K562 (cell line): ENCODE results near the gene SMOC2. TPM values are rescaled to one million over a fixed set of nuclear protein-coding genes. Genes with fewer than 3 reads are reported as not detected.

Source experiments
- ATAC-seq: fragments of 200-7000 bp; cut with Tn5 transposase; 3 replicates; pipeline ENCODE4 v1.9.1; 2020; ENCODE audit warnings: moderate library complexity
- BruUV-seq: library from RNA; stranded (reverse); fragments of 400-500 nt; replicated peaks from 2 replicates; lab custom pipeline; 2021; lab: Mats Ljungman, UMichigan
- CTCF ChIA-PET: fragments of 300-600 bp; formaldehyde crosslinking; extraction: SDS; loops from one replicate; lab custom pipeline; 2021; ENCODE audit warnings: low intra/inter-chr PET ratio; lab: Yijun Ruan, JAX
- POLR2A ChIA-PET: fragments of 300-600, 350-650 bp; sonication (Branson Sonifier 250); formaldehyde crosslinking; extraction: SDS; loops from one replicate; lab custom pipeline; 2021; ENCODE audit warnings: antibody characterized with exemption, inconsistent platforms; lab: Yijun Ruan, JAX
- DNase-seq, 4 experiments: peaks; one replicate each; pipeline versions ENCODE4 v3.0.0 to v3.0.0-alpha.2; 2011 to 2018; ENCODE audit warnings: low spot score in 3 of 4, mixed read lengths in 3 of 4; ENCODE audit errors: extremely low read depth in 1 of 4
- FAIRE-seq: peaks from 2 replicates; lab custom pipeline; 2011; peaks lifted over from hg19 to GRCh38; lab: Jason Lieb, UNC
- H2AFZ ChIP-seq: 2 replicates; pipeline ENCODE4 v1.6.0; 2011; ENCODE audit warnings: low read depth, low read length, control low read depth, inconsistent platforms
- H3K27ac ChIP-seq: fragments of 200-600 bp; 3 replicates; pipeline ENCODE4 v1.8.0; 2011; ENCODE audit warnings: low read depth, mild to moderate bottlenecking, control low read depth, inconsistent platforms, low read length, moderate library complexity, mixed read lengths; ENCODE audit errors: extremely low read depth
- H3K27me3 ChIP-seq, 2 experiments: fragments of 300-600 bp in 1 of 2; 2 replicates in 1 of 2; 3 replicates in 1 of 2; pipeline versions ENCODE4 v1.6.0 to v1.8.0; 2011; ENCODE audit warnings: inconsistent platforms in 2 of 2, low read length in 2 of 2, mild to moderate bottlenecking in 1 of 2, mixed read lengths in 1 of 2, moderate library complexity in 1 of 2; ENCODE audit not compliant: control insufficient read depth in 2 of 2, insufficient read depth in 2 of 2
- H3K36me3 ChIP-seq: fragments of 300-600 bp; 3 replicates; pipeline ENCODE4 v1.8.0; 2011; ENCODE audit warnings: mild to moderate bottlenecking, low read length, inconsistent platforms; ENCODE audit not compliant: control insufficient read depth, insufficient read depth
- H3K4me1 ChIP-seq, 2 experiments: fragments of 200-600 bp in 1 of 2; replicated peaks in 1 of 2; 2 replicates in 1 of 2; 3 replicates in 1 of 2; pipeline versions ENCODE4 v1.5.1 to v1.8.0; 2011; ENCODE audit warnings: inconsistent platforms in 2 of 2, low read length in 2 of 2, mild to moderate bottlenecking in 1 of 2, mixed read lengths in 1 of 2, moderate library complexity in 1 of 2; ENCODE audit not compliant: control insufficient read depth in 2 of 2, insufficient read depth in 2 of 2
- H3K4me2 ChIP-seq: 2 replicates; pipeline ENCODE4 v1.6.1; 2011; ENCODE audit warnings: low read length, control low read depth, inconsistent platforms, mixed read lengths; ENCODE audit not compliant: insufficient read depth
- H3K4me3 ChIP-seq: fragments of 200-600 bp; sonication (generic), shearing (Covaris generic); 2 replicates; pipeline ENCODE4 v1.5.1; 2016; ENCODE audit warnings: control low read depth, inconsistent platforms
- H3K79me2 ChIP-seq: fragments of 200-600 bp; 3 replicates; pipeline ENCODE4 v1.8.0; 2011; ENCODE audit warnings: low read length, inconsistent platforms; ENCODE audit not compliant: control insufficient read depth, insufficient read depth
- H3K9ac ChIP-seq, 2 experiments: 2 replicates each; pipeline versions ENCODE4 v1.6.0 to v1.6.1; 2011; ENCODE audit warnings: low read depth in 2 of 2, low read length in 2 of 2, control low read depth in 1 of 2, inconsistent platforms in 1 of 2, mild to moderate bottlenecking in 1 of 2, mixed read lengths in 1 of 2; ENCODE audit not compliant: insufficient read depth in 1 of 2
- H3K9me1 ChIP-seq: one replicate; pipeline ENCODE4 v1.6.0; 2011; ENCODE audit warnings: inconsistent platforms, mild to moderate bottlenecking, low read length, moderate library complexity; ENCODE audit not compliant: control insufficient read depth, insufficient read depth
- H3K9me3 ChIP-seq: replicated peaks from 2 replicates; pipeline ENCODE4 v1.5.1; 2011; ENCODE audit warnings: low read depth, low read length, inconsistent platforms; ENCODE audit not compliant: control insufficient read depth, insufficient read depth
- H4K20me1 ChIP-seq: replicated peaks from 2 replicates; pipeline ENCODE4 v1.6.1; 2011; ENCODE audit warnings: low read length, inconsistent platforms, mixed read lengths; ENCODE audit not compliant: control insufficient read depth, insufficient read depth
- ELF1 ChIP-seq: fragments of 200-800 bp; sonication (Bioruptor generic); IDR thresholded peaks from 2 replicates; pipeline ENCODE4 v1.6.1; 2016; ENCODE audit warnings: missing genetic modification characterization, missing compliant biosample characterization
- HDAC1 ChIP-seq, 2 experiments: fragments of 450-650 bp; IDR thresholded peaks; 2 replicates each; pipeline ENCODE4 v1.6.1; 2016 to 2017; ENCODE audit warnings: inconsistent platforms in 1 of 2, mild to moderate bottlenecking in 1 of 2, moderate library complexity in 1 of 2
- KDM5B ChIP-seq: fragments of 200-600 bp; sonication (generic); IDR thresholded peaks from 2 replicates; pipeline ENCODE4 v1.6.1; 2012; ENCODE audit warnings: low read depth, mild to moderate bottlenecking, moderate library complexity, low read length, control low read depth, inconsistent platforms; ENCODE audit not compliant: insufficient replicate concordance
- NEUROD1 ChIP-seq: fragments of 150-350 bp; IDR thresholded peaks from 2 replicates; pipeline ENCODE4 v1.6.1; 2014; ENCODE audit warnings: borderline replicate concordance, low read length, low read depth; ENCODE audit not compliant: partially characterized antibody
- NR4A1 ChIP-seq, 2 experiments: fragments of 250-450 bp in 1 of 2; fragments of 450-650 bp in 1 of 2; sonication (Bioruptor Pico) in 1 of 2; IDR thresholded peaks; 2 replicates each; pipeline versions ENCODE4 v1.4.0 to v1.6.1; 2016 to 2020; ENCODE audit warnings: mild to moderate bottlenecking in 2 of 2, missing compliant biosample characterization in 1 of 2, missing genetic modification characterization in 1 of 2, moderate library complexity in 1 of 2
- PHF21A ChIP-seq: fragments of 450-650 bp; IDR thresholded peaks from 2 replicates; pipeline ENCODE4 v1.6.1; 2017; ENCODE audit warnings: low read depth, borderline replicate concordance
- PHTF2 ChIP-seq: fragments of 250-450 bp; sonication (Bioruptor Pico); IDR thresholded peaks from 2 replicates; pipeline ENCODE4 v1.5.0; 2021; ENCODE audit warnings: mild to moderate bottlenecking
- PTBP1 ChIP-seq: fragments of 200-400 bp; formaldehyde crosslinking; IDR thresholded peaks from 2 replicates; pipeline ENCODE4 v1.6.1; 2017; ENCODE audit warnings: low read depth, low read length
- SRSF1 ChIP-seq: fragments of 200-400 bp; formaldehyde crosslinking; IDR thresholded peaks from 2 replicates; pipeline ENCODE4 v1.6.1; 2017; ENCODE audit warnings: mild to moderate bottlenecking, low read depth, low read length, moderate library complexity
- TCF3 ChIP-seq: sonication (generic); formaldehyde crosslinking; IDR thresholded peaks from 2 replicates; pipeline ENCODE4 v1.4.0; 2020; ENCODE audit warnings: mild to moderate bottlenecking, missing genetic modification reagents
- ZBTB43 ChIP-seq: sonication (generic); formaldehyde crosslinking; IDR thresholded peaks from 2 replicates; pipeline ENCODE4 v1.8.0; 2023; ENCODE audit warnings: mild to moderate bottlenecking, missing genetic modification reagents
- WGBS: fragments of 100-300 bp; shearing (Covaris generic); methylation state at CpG from one replicate; pipeline ENCODE4 v1.1.6; 2016; ENCODE audit warnings: low coverage, mixed read lengths; ENCODE audit not compliant: insufficient coverage; ENCODE audit errors: missing lambda C conversion rate; 5-methylcytosine and 5-hydroxymethylcytosine counted together
- in situ Hi-C: fragments of 300-500 bp; cut with MboI; formaldehyde crosslinking; loops from 4 replicates; pipeline ENCODE4 v1.15.0; 2018; ENCODE audit warnings: inconsistent platforms, mixed read lengths
- intact Hi-C: fragments of 100-400 bp; cut with micrococcal nuclease; formaldehyde crosslinking; loops from 2 replicates; pipeline ENCODE4 v1.14.2; 2022
- polyA plus RNA-seq, 8 experiments: library from polyadenylated mRNA; depleted of rRNA in 4 of 8; stranded (reverse) in 5 of 8; unstranded in 3 of 8; fragments of >200 nt; fragmentation: Nextera tagmentation in 2 of 8; fragmentation: Illumina TruSeq in 1 of 8; extraction: Ambion mirVana in 2 of 8; extraction: Trizol in 1 of 8; gene quantifications; 2 replicates each; pipeline versions ENCODE4 v1.2.1 to v1.2.3, GENCODE V29; 2011 to 2014; ENCODE audit warnings: inconsistent platforms in 1 of 8, missing spikeins in 1 of 8
- total RNA-seq, 7 experiments: library from RNA; depleted of rRNA in 6 of 7; stranded (reverse); fragments of >200 nt in 6 of 7; fragmentation: Illumina TruSeq in 2 of 7; extraction: Trizol in 2 of 7; gene quantifications; 2 replicates each; pipeline versions ENCODE4 v1.2.1 to v1.2.3, GENCODE V29; 2011 to 2021; ENCODE audit warnings: low replicate concordance in 1 of 7
- TF ChIP-seq, protein P1 (sequence below): sonication (generic); formaldehyde crosslinking; IDR thresholded peaks from 2 replicates; pipeline ENCODE4 v1.8.0; 2022; ENCODE audit warnings: missing genetic modification reagents, mild to moderate bottlenecking, borderline replicate concordance

The SMOC2 gene
- total and polyA plus RNA-seq, 9 of the 15 experiments (the other 6 are each of a cell fraction or from before 2014, with no cell fraction given): 0.45 to 2.3 (median 1.1) TPM

- no peaks in the 10 kb centered on the region for H3K79me2 ChIP-seq
- H3K9ac ChIP-seq: no peak overlapping the region
- intact Hi-C loops: no loop called here
Observed at GRCh38 chr6:168706471-168707177, 265.6 kb downstream of the SMOC2 start.

More at GRCh38 chr6:168706471-168707177, 265.6 kb downstream of the SMOC2 start:
- no peak for FAIRE-seq
- TF ChIP-seq TCF3: no peak
- no peak for TF ChIP-seq HDAC1 (IDR thresholded peaks at IDR 0.05)
- no peak for TF ChIP-seq PHF21A
- no peak for TF ChIP-seq NEUROD1
- no peak for TF ChIP-seq KDM5B
- no peak for TF ChIP-seq SRSF1
- no peak for TF ChIP-seq PHTF2 (CRISPR knock-in tag)
- TF ChIP-seq PTBP1: no peak
- TF ChIP-seq, protein P1, sequence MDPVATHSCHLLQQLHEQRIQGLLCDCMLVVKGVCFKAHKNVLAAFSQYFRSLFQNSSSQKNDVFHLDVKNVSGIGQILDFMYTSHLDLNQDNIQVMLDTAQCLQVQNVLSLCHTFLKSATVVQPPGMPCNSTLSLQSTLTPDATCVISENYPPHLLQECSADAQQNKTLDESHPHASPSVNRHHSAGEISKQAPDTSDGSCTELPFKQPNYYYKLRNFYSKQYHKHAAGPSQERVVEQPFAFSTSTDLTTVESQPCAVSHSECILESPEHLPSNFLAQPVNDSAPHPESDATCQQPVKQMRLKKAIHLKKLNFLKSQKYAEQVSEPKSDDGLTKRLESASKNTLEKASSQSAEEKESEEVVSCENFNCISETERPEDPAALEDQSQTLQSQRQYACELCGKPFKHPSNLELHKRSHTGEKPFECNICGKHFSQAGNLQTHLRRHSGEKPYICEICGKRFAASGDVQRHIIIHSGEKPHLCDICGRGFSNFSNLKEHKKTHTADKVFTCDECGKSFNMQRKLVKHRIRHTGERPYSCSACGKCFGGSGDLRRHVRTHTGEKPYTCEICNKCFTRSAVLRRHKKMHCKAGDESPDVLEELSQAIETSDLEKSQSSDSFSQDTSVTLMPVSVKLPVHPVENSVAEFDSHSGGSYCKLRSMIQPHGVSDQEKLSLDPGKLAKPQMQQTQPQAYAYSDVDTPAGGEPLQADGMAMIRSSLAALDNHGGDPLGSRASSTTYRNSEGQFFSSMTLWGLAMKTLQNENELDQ (CRISPR knock-in tag): no peak
- no peak for TF ChIP-seq NR4A1 (CRISPR knock-in tag; IDR thresholded peaks at IDR 0.05)
- TF ChIP-seq NR4A1 (tag; IDR thresholded peaks at IDR 0.05): no peak
- no peak for TF ChIP-seq ELF1 (tag)
- no peak for TF ChIP-seq ZBTB43 (CRISPR knock-in tag)
- TF ChIP-seq, all 486 proteins: peak for 0
- CTCF ChIA-PET: no interaction called here
- no peak overlapping the region for H3K4me3 ChIP-seq
- H3K9me3 ChIP-seq: no peaks in the 10 kb centered on the region
- H3K27ac ChIP-seq: no peak overlapping the region
- H3K4me2 ChIP-seq: no peak overlapping the region
- in situ Hi-C loops: no loop called here
- no peak for DNase-seq
- H3K27me3 ChIP-seq: peaks cover 36 to 67% of the 10 kb centered on the region in 2 experiments; a peak in 4 of 5 replicates
- no peaks in the 10 kb centered on the region for H3K36me3 ChIP-seq
- H4K20me1 ChIP-seq: peaks cover 15% of the 10 kb centered on the region; the same call in 1 of the 2 replicates
- POLR2A ChIA-PET: interaction anchor here (1.1 kb wide), 1 partner anchor 9 kb away, joined by 4 read pairs; no protein-coding TSS in a partner anchor
- H3K9me1 ChIP-seq: no peaks in the 10 kb centered on the region
- no peak overlapping the region for H2AFZ ChIP-seq
- no peak for ATAC-seq
- WGBS: 2% methylated on average over 25 of the region's 25 CpGs
- H3K4me1 ChIP-seq: no peaks in the 10 kb centered on the region
- BruUV-seq: no TSS peak
